GDM1 (cell line): ENCODE measurements around the gene ACSL3.
A peak's percentile ranks its signal among the peaks of the same experiment; 100 is the strongest.
"Not testable (repeated sequence)": the region's sequence is repeated elsewhere in the genome, so short reads cannot be mapped to it uniquely, and the experiment has no call there.

Source experiments
- DNase-seq: peaks from one replicate; lab custom pipeline; 2025; lab: John Stamatoyannopoulos, UW

ACSL3 gene

GRCh38 chr2:222915092-222915957 is 54.5 kb downstream of the ACSL3 start:
- DNase-seq, result no peak

- no peak for DNase-seq
Observed at GRCh38 chr2:222916229-222917197, 55.7 kb downstream of the ACSL3 start.

- not testable (repeated sequence) for DNase-seq
Observed at GRCh38 chr2:222917212-222917611, 56.4 kb downstream of the ACSL3 start.

- DNase-seq, result no peak
Observed at GRCh38 chr2:222919841-222920526, 59.1 kb downstream of the ACSL3 start.

- no peak for DNase-seq
Observed at GRCh38 chr2:222920657-222921186, 59.9 kb downstream of the ACSL3 start.

GRCh38 chr2:222922019-222922800 is 61.4 kb downstream of the ACSL3 start:
- DNase-seq, result no peak

- no peak for DNase-seq
Observed at GRCh38 chr2:222926915-222927314, 66.1 kb downstream of the ACSL3 start.

GRCh38 chr2:222927600-222927999 is 66.8 kb downstream of the ACSL3 start:
- DNase-seq, result no peak

- no peak for DNase-seq
Observed at GRCh38 chr2:222928335-222928734, 67.5 kb downstream of the ACSL3 start.

- no peak for DNase-seq
Observed at GRCh38 chr2:222930862-222931261, 70.0 kb downstream of the ACSL3 start.

GRCh38 chr2:222931659-222932058 is 70.8 kb downstream of the ACSL3 start:
- no peak for DNase-seq

GRCh38 chr2:222933458-222933857 is 72.6 kb downstream of the ACSL3 start:
- no peak for DNase-seq

GRCh38 chr2:222935688-222936298 is 75.0 kb downstream of the ACSL3 start:
- DNase-seq, result no peak

- no peak for DNase-seq
Observed at GRCh38 chr2:222936705-222937104, 75.9 kb downstream of the ACSL3 start.

GRCh38 chr2:222938327-222938726 is 77.5 kb downstream of the ACSL3 start:
- no peak for DNase-seq

- peak; percentile 21 for DNase-seq
Observed at GRCh38 chr2:222939208-222939856, 78.5 kb downstream of the ACSL3 start.

- DNase-seq, result no peak
Observed at GRCh38 chr2:222939979-222940378, 79.1 kb downstream of the ACSL3 start.

GRCh38 chr2:222941510-222942032 is 80.7 kb downstream of the ACSL3 start:
- DNase-seq, result no peak

GRCh38 chr2:222942561-222942960 is 81.7 kb downstream of the ACSL3 start:
- no peak for DNase-seq

- no peak for DNase-seq
Observed at GRCh38 chr2:222942977-222943376, 82.1 kb downstream of the ACSL3 start.
